Sigmoid colon (tissue), 7 donors: ENCODE data around the gene WDR73. TPM values are rescaled to one million over a fixed set of nuclear protein-coding genes. Genes with fewer than 3 reads are reported as not detected.

Experiments
- DNase-seq: peaks from one replicate; pipeline ENCODE4 v3.0.0-alpha.2; 2019
- H3K27ac ChIP-seq, 4 donors: fragments of 200-600 bp; sonication (generic); one replicate each; pipeline ENCODE4 v1.5.1; 2016 to 2019; ENCODE audit warnings: mild to moderate bottlenecking in 1 of 4
- H3K27me3 ChIP-seq, 3 donors: fragments of 200-600 bp; sonication (generic); one replicate each; pipeline ENCODE4 v1.5.1; 2019; ENCODE audit warnings: mild to moderate bottlenecking in 1 of 3
- H3K36me3 ChIP-seq, 4 donors: fragments of 200-600 bp; sonication (generic); one replicate each; pipeline ENCODE4 v1.5.1; 2016 to 2019
- H3K4me1 ChIP-seq, 4 donors: fragments of 200-600 bp; sonication (generic); one replicate each; pipeline ENCODE4 v1.5.1; 2017 to 2019
- H3K4me3 ChIP-seq, 4 donors: fragments of 200-600 bp; sonication (generic); one replicate each; pipeline ENCODE4 v1.5.1; 2017 to 2019; ENCODE audit warnings: mild to moderate bottlenecking in 2 of 4, moderate library complexity in 1 of 4
- H3K9me3 ChIP-seq, 4 donors: fragments of 200-600 bp in 3 of 4; sonication (generic) in 3 of 4; one replicate each; pipeline versions ENCODE4 v1.5.1 to v1.6.1; 2013 to 2019
- CTCF ChIP-seq, 4 experiments: fragments of 450-650 bp in 3 of 4; fragments of 200-600 bp in 1 of 4; IDR thresholded peaks; one replicate each; pipeline ENCODE4 v1.5.1; 2016 to 2019; ENCODE audit warnings: antibody characterized with exemption in 4 of 4, mild to moderate bottlenecking in 3 of 4, moderate library complexity in 2 of 4
- EP300 ChIP-seq, 4 donors: sonication (generic); formaldehyde crosslinking; IDR thresholded peaks; one replicate each; pipeline ENCODE4 v1.6.1; 2017; ENCODE audit warnings: antibody characterized with exemption in 4 of 4
- POLR2A ChIP-seq, 2 donors: fragments of 450-650 bp; IDR thresholded peaks; one replicate each; pipeline ENCODE4 v1.6.1; 2016; ENCODE audit warnings: antibody characterized with exemption in 2 of 2, mild to moderate bottlenecking in 2 of 2, moderate library complexity in 2 of 2
- POLR2AphosphoS5 ChIP-seq, 4 donors: sonication (generic); formaldehyde crosslinking; IDR thresholded peaks; one replicate each; pipeline ENCODE4 v1.6.1; 2017; ENCODE audit warnings: antibody characterized with exemption in 4 of 4
- WGBS, 2 donors: extraction: QIAGEN DNeasy Blood & Tissue Kit; methylation state at CpG; one replicate each; pipeline ENCODE4 v1.1.7; 2013; 5-methylcytosine and 5-hydroxymethylcytosine counted together
- intact Hi-C: fragments of 100-400 bp; cut with DNase I; formaldehyde crosslinking; loops from one replicate; pipeline ENCODE4 v1.15.1; 2023
- polyA plus RNA-seq, 3 donors: library from polyadenylated mRNA; stranded (reverse); fragments of 200-250 nt; gene quantifications; one replicate each; pipeline ENCODE4 v1.2.3, GENCODE V29; 2013
- total RNA-seq, 4 donors: library from RNA; depleted of rRNA; stranded (reverse); fragments of >200 nt; gene quantifications; one replicate each; pipeline ENCODE4 v1.1.0, GENCODE V29; 2016
- donor health status: healthy with polysubstance abuse.
- donor health status: Bipolar disorder and iron deficiency.
- donor health status: healthy.

WDR73 gene
- total and polyA plus RNA-seq, 7 donors, result 6.7 to 22.7 (median 17.1) TPM

GRCh38 chr15:84629033-84629432 is 25.1 kb downstream of the WDR73 start:
- DNase-seq, result no peak
- no peak overlapping the region for H3K4me3 ChIP-seq
- H3K9me3 ChIP-seq, result no peaks in the 10 kb centered on the region
- intact Hi-C loops, result no loop called here
- peaks cover 0 to 13% (median 0%) of the 10 kb centered on the region in 4 donors for H3K36me3 ChIP-seq
- no peak overlapping the region for H3K27ac ChIP-seq
- TF ChIP-seq POLR2AphosphoS5 (IDR thresholded peaks at IDR 0.05) (no peak), EP300 (IDR thresholded peaks at IDR 0.05) (no peak), POLR2A (IDR thresholded peaks at IDR 0.05) (no peak), CTCF (IDR thresholded peaks at IDR 0.05) (no peak)
- 92 to 94% methylated on average over 9 of the region's 9 CpGs for WGBS, 2 donors
- no peaks in the 10 kb centered on the region for H3K27me3 ChIP-seq
- peaks cover 0 to 28% (median 22%) of the 10 kb centered on the region in 4 donors for H3K4me1 ChIP-seq

DNA sequence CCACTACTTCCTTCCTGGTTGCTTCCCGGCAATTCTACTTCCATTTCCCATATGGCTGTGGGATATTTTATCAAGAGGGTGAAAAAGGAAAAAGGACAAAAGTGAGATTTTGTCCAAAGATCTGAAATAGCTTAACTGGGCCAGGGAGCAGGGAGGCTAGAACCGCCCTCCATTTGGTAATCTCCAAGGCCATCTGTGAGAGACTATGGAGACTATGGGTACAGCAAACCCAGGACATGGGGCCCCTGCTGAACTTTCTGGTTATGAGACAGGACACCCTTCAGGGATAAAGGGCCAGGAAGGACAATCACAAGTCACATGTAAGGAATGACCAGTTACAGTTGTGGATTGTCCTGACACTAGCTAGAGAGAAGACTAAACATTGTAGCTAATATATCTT is 29.0 kb downstream of the WDR73 start:
- Histone ChIP-seq H3K9me3 (peaks cover 7 to 15% (median 14%) of the 10 kb centered on the region in 4 donors), H3K27me3 (no peaks in the 10 kb centered on the region), H3K4me1 (no peaks in the 10 kb centered on the region), H3K27ac (no peak overlapping the region), H3K36me3 (peaks cover 14 to 43% (median 17%) of the 10 kb centered on the region in 4 donors), H3K4me3 (no peak overlapping the region)
- TF ChIP-seq CTCF (IDR thresholded peaks at IDR 0.05) (no peak), EP300 (IDR thresholded peaks at IDR 0.05) (no peak), POLR2A (IDR thresholded peaks at IDR 0.05) (no peak), POLR2AphosphoS5 (IDR thresholded peaks at IDR 0.05) (no peak)
- DNase-seq, result no peak
- intact Hi-C loops, result no loop called here
- 90 to 97% methylated on average over 2 of the region's 2 CpGs for WGBS, 2 donors

GRCh38 chr15:84624359-84624758 is 29.7 kb downstream of the WDR73 start:
- no peak for DNase-seq
- H3K27ac ChIP-seq, result no peak overlapping the region
- peaks cover 7 to 15% (median 14%) of the 10 kb centered on the region in 4 donors for H3K9me3 ChIP-seq
- peaks cover 14 to 43% (median 17%) of the 10 kb centered on the region in 4 donors for H3K36me3 ChIP-seq
- no peak overlapping the region for H3K4me3 ChIP-seq
- no peaks in the 10 kb centered on the region for H3K27me3 ChIP-seq
- TF ChIP-seq POLR2A (IDR thresholded peaks at IDR 0.05) (no peak), CTCF (IDR thresholded peaks at IDR 0.05) (no peak), EP300 (IDR thresholded peaks at IDR 0.05) (no peak), POLR2AphosphoS5 (IDR thresholded peaks at IDR 0.05) (no peak)
- H3K4me1 ChIP-seq, result no peaks in the 10 kb centered on the region
- WGBS, 2 donors, result 90 to 95% methylated on average over 7 of the region's 7 CpGs
- intact Hi-C loops, result no loop called here

GRCh38 chr15:84621358-84621979 is 32.6 kb downstream of the WDR73 start:
- TF ChIP-seq CTCF (IDR thresholded peaks at IDR 0.05) (no peak), EP300 (IDR thresholded peaks at IDR 0.05) (no peak), POLR2AphosphoS5 (IDR thresholded peaks at IDR 0.05) (no peak), POLR2A (IDR thresholded peaks at IDR 0.05) (no peak)
- Histone ChIP-seq H3K27me3 (no peaks in the 10 kb centered on the region), H3K9me3 (peaks cover 7 to 15% (median 14%) of the 10 kb centered on the region in 4 donors), H3K27ac (no peak overlapping the region), H3K4me3 (no peak overlapping the region), H3K36me3 (peaks cover 14 to 31% (median 17%) of the 10 kb centered on the region in 4 donors), H3K4me1 (no peaks in the 10 kb centered on the region)
- intact Hi-C loops, result no loop called here
- 97 to 98% methylated on average over 17 of the region's 17 CpGs for WGBS, 2 donors
- DNase-seq, result no peak

GRCh38 chr15:84620626-84621025 is 33.5 kb downstream of the WDR73 start:
- H3K4me3 ChIP-seq, result no peak overlapping the region
- no peak overlapping the region for H3K27ac ChIP-seq
- H3K4me1 ChIP-seq, result no peaks in the 10 kb centered on the region
- 97 to 98% methylated on average over 8 of the region's 8 CpGs for WGBS, 2 donors
- H3K36me3 ChIP-seq, result peaks cover 14 to 34% (median 17%) of the 10 kb centered on the region in 4 donors
- no peak for DNase-seq
- no peaks in the 10 kb centered on the region for H3K27me3 ChIP-seq
- TF ChIP-seq EP300 (IDR thresholded peaks at IDR 0.05) (no peak), CTCF (IDR thresholded peaks at IDR 0.05) (no peak), POLR2A (IDR thresholded peaks at IDR 0.05) (no peak), POLR2AphosphoS5 (IDR thresholded peaks at IDR 0.05) (no peak)
- intact Hi-C loops, result no loop called here
- peaks cover 7 to 15% (median 14%) of the 10 kb centered on the region in 4 donors for H3K9me3 ChIP-seq
